ENCODE data around the gene TBRG1. TPM values are rescaled to one million over a fixed set of nuclear protein-coding genes. Genes with fewer than 3 reads are reported as not detected.

TBRG1 gene
- 17.6 and 18.0 TPM in 2 replicates for total RNA-seq

DNA sequence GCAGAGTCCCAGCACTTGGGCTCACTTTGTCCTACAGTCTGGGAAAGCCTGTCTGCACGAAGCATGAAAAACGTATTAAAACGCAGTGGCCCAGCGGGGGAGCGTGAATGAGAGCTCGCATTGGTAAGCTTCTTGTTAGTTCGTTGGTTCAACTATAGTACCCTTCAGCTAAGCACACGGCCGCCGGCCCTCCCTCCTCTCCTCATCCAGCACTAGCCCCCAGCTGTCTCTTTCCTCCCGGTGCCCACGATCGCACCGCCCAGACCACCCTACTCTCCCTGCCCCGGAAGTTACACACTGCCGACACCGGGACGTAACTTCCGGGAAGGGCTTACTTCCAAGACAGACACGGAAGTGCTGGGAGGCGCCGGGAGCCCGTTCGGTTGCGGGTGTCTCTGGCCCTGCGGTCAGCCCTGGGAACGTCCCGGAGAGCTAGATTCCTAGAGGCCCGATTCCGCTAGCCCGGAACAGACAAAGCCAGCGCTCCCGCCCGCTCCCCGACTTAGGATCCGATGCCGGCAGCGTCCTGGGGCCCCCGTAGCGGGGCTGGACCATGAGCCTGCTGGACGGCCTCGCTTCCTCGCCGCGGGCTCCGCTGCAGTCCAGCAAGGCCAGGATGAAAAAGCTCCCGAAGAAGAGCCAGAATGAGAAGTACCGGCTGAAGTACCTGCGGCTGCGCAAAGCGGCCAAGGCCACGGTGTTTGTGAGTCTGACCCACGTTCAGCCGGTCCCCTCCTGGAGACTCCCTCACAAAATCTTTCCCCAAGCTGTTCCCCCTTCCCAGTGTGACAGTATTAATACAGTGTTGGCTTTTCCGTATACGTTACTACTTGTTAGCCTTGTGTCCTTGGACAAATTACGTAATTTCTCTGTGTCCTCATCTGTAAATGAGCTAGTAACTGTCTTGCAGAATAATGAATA, at the start of gene TBRG1:
TBRG1 (plus strand) TSS at position 334 of the 921 bp plus-strand sequence; CDS start at position 554, 220 bp downstream.

DNA sequence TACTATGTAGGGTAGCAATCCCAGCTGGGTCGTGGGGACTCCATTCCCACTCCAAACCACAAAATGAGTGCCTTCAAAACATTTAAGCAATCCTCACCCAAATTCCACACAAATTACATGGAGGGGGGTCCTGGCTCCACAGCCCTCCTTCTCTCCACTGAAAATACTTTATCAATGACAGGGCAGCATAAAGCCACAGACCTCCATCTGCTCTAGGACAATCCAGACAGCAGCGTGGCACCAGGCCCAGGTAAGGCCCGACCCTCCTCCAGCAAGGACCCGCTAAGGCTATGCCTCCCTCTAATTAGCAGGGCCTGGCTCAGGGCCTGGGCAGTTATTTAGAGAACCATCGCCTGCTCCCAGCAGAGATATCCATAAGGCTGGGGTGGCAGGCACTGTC, 11.6 kb upstream of the TBRG1 start, which contains the start of gene PANX3:
PANX3 (plus strand) TSS at position 365 of the 400 bp plus-strand sequence. CDS start 129 bp downstream, outside the sequence.

DNA sequence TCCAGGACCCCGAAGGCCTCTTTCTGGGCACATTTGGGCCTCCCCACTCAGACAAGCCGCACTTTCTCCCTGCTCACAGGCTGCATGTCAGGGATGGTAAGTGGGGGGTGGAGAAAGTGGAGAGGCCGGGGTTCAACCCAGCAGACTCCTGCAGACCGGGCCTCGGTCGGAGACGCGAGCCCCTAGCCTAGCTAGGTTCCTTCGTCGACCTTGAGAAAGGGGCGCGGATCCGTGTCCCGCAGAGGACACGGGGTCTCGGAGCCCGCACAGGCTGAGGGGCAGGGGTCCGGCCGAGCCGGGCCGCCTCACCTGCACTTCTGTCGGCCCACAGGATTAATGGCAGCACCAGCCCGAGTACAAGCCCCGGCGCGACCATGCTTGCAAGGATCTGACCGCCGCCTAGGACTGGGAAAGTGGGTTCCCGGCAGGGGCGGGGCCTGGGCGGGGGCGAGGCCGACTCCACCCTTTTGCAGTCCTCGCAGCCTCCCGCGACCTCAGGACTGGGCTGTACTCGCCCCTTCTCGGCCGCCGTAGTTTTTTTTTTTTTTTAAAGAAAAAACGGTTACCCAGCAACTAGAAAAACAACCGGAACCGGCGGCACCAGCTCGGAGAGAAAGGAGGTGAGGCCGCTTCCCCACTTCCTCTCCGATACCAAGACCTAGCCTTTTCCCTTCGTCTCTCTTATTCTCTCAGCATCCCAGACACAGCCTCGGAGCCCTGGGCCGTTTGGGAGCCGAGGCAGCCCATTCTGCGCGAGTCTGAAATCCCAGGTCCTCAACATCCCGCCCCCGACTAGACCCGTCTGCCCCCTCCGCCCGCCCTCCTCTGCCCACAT, 50.9 kb downstream of the TBRG1 start, which contains the start of the genes SIAE and SPA17:
SIAE (minus strand) TSS at position 407 of the 835 bp plus-strand sequence; CDS start at position 376, 31 bp downstream.
SPA17 (plus strand) TSS at position 572 of the 835 bp plus-strand sequence. CDS start 1,361 bp downstream, outside the sequence.

Other genes starting within 250 kb of the TBRG1 start
- not detected in 2 replicates for gene OR8B2, start 238.4 kb upstream of the TBRG1 start, total RNA-seq
- not detected in 2 replicates for gene OR8B3, start 223.8 kb upstream of the TBRG1 start, total RNA-seq
- not detected in 2 replicates for gene OR8B4, start 198.0 kb upstream of the TBRG1 start, total RNA-seq
- not detected in 2 replicates for gene OR8B8, start 177.2 kb upstream of the TBRG1 start, total RNA-seq
- not detected in 2 replicates for gene OR8B12, start 79.2 kb upstream of the TBRG1 start, total RNA-seq
- gene OR8A1, start 52.9 kb upstream of the TBRG1 start, total RNA-seq: not detected in 2 replicates
- not detected in 2 replicates for gene PANX3, start 11.4 kb upstream of the TBRG1 start, total RNA-seq
- gene SIAE, start 50.9 kb downstream of the TBRG1 start, total RNA-seq: 12.2 and 13.8 TPM in 2 replicates
- gene SPA17, start 51.0 kb downstream of the TBRG1 start, total RNA-seq: 3.6 and 5.9 TPM in 2 replicates
- gene NRGN, start 117.1 kb downstream of the TBRG1 start, total RNA-seq: 0.11 and 0.17 TPM in 2 replicates
- under 0.01 and 0.09 TPM in 2 replicates for gene VSIG2, start 129.4 kb downstream of the TBRG1 start, total RNA-seq
- gene ESAM, start 139.4 kb downstream of the TBRG1 start, total RNA-seq: 9.3 and 15.8 TPM in 2 replicates
- gene MSANTD2, start 177.5 kb downstream of the TBRG1 start, total RNA-seq: 6.0 and 8.9 TPM in 2 replicates
- gene ROBO3, start 242.6 kb downstream of the TBRG1 start, total RNA-seq: 13.1 and 15.0 TPM in 2 replicates